Measurements from ENCODE around the gene LMNTD1. TPM values are rescaled to one million over a fixed set of nuclear protein-coding genes. Genes with fewer than 3 reads are reported as not detected.
A peak's percentile ranks its signal among the peaks of the same experiment; 100 is the strongest.

LMNTD1 gene
- total and polyA plus RNA-seq, 2 of the 4 experiments (the other 2 are of a cell fraction), result 1.5 to 4.3 TPM

GRCh38 chr12:25518512-25518911 lies 34.6 kb downstream of the LMNTD1 start:
- Histone ChIP-seq H2BK120ac (ENCODE audit: low read depth, low read length) (no peak overlapping the region), H3K27me3 (ENCODE audit: control insufficient read depth, insufficient read depth, low read length) (no peaks in the 10 kb centered on the region), H2BK5ac (ENCODE audit: low read depth, low read length, poor library complexity, severe bottlenecking) (no peak overlapping the region), H3K18ac (ENCODE audit: low read depth, low read length) (no peak overlapping the region), H4K5ac (ENCODE audit: low read depth, low read length) (no peak overlapping the region), H2AFZ (replicated peaks; ENCODE audit: low read length, poor library complexity) (peak overlapping the region; percentile 35), H3K23ac (ENCODE audit: low read depth, low read length) (no peak overlapping the region), H4K91ac (ENCODE audit: insufficient read depth, low read depth, low read length) (no peak overlapping the region), H2BK15ac (ENCODE audit: low read depth, low read length) (no peak overlapping the region), H3K4me3 (ENCODE audit: insufficient read depth, low read depth, low read length) (no peak overlapping the region), H3K36me3 (ENCODE audit: control insufficient read depth, insufficient read depth, low read length) (no peaks in the 10 kb centered on the region), H3K9me1 (ENCODE audit: insufficient read depth, low read length) (peaks cover 3% of the 10 kb centered on the region; the same call in 1 of the 2 replicates), H2AK9ac (replicated peaks; ENCODE audit: low read depth, low read length, poor library complexity) (no peak overlapping the region), H3K9me3 (ENCODE audit: control insufficient read depth, insufficient read depth, low read length) (no peaks in the 10 kb centered on the region), H4K8ac (ENCODE audit: low read depth in 2 of 2, low read length in 2 of 2) (no peak overlapping the region), H3K4ac (ENCODE audit: low read depth, low read length) (no peak overlapping the region), H2BK20ac (ENCODE audit: low read depth, low read length) (no peak overlapping the region), H3K79me1 (ENCODE audit: low read depth in 1 of 2, low read length in 2 of 2) (no peaks in the 10 kb centered on the region), H3K14ac (replicated peaks; ENCODE audit: low read depth, low read length) (0 out of 2 replicates have a peak overlapping the region, but pooled peaks have one; percentile 7), H3K27ac (ENCODE audit: insufficient read depth, low read length) (no peak overlapping the region), H2AK5ac (ENCODE audit: low read depth, low read length) (no peak overlapping the region), H3K4me2 (ENCODE audit: low read depth, low read length) (no peak overlapping the region), H3K4me1 (ENCODE audit: control insufficient read depth, insufficient read depth, low read length) (peaks cover 2% of the 10 kb centered on the region; the same call in 1 of the 2 replicates), H3K56ac (ENCODE audit: extremely low read depth, insufficient read depth, low read length) (no peak overlapping the region), H4K20me1 (ENCODE audit: insufficient read depth, low read length) (no peaks in the 10 kb centered on the region), H3K9ac (ENCODE audit: low read depth, low read length) (no peak overlapping the region)
- BruUV-seq (replicated peaks), result no TSS peak
- intact Hi-C loops (cut with micrococcal nuclease) (no loop called here), dilution Hi-C loops (cut with HindIII; ENCODE audit: low sequenced_read_pairs, unreplicated experiment) (no loop called here), in situ Hi-C loops (cut with MboI; ENCODE audit: low sequenced_read_pairs) (no loop called here)
- ChIA-PET POLR2A (ENCODE audit: unreplicated experiment) (no interaction called here), CTCF (no interaction called here)
- peak; percentile 61 for DNase-seq
- peak; percentile 67 for ATAC-seq (ENCODE audit: low read depth)
- no CpG with 5 or more reads among the region's 5 CpGs for WGBS, 2 experiments (ENCODE audit: extremely low coverage in 2 of 2, insufficient read length in 1 of 2)
- TF ChIP-seq CHD1 (IDR thresholded peaks at IDR 0.05; ENCODE audit: low read depth, low read length) (no peak), MAZ (IDR thresholded peaks at IDR 0.05; ENCODE audit: borderline replicate concordance, low read depth, low read length) (no peak), MAFK (IDR thresholded peaks at IDR 0.05; ENCODE audit: low read depth, low read length) (no peak), RFX5 (IDR thresholded peaks at IDR 0.05; ENCODE audit: low read depth, low read length) (no peak), CEBPB (IDR thresholded peaks at IDR 0.05; ENCODE audit: low read depth, low read length) (no peak), MXI1 (IDR thresholded peaks at IDR 0.05; ENCODE audit: borderline replicate concordance, low read depth, low read length) (no peak), RCOR1 (IDR thresholded peaks at IDR 0.05; ENCODE audit: insufficient replicate concordance, low read length) (no peak), BHLHE40 (IDR thresholded peaks at IDR 0.05; ENCODE audit: low read depth, low read length) (no peak), SMC3 (IDR thresholded peaks at IDR 0.05; ENCODE audit: low read depth, low read length) (no peak), POLR2A (IDR thresholded peaks at IDR 0.05; ENCODE audit: low read depth, low read length) (no peak), NFE2L2 (IDR thresholded peaks at IDR 0.05; ENCODE audit: low read depth, low read length) (no peak), RAD21 (IDR thresholded peaks at IDR 0.05; ENCODE audit: low read length) (no peak), FOS (IDR thresholded peaks at IDR 0.05; ENCODE audit: low read depth, low read length) (no peak), USF2 (IDR thresholded peaks at IDR 0.05; ENCODE audit: low read depth, low read length) (no peak)
- TF ChIP-seq, protein P1, sequence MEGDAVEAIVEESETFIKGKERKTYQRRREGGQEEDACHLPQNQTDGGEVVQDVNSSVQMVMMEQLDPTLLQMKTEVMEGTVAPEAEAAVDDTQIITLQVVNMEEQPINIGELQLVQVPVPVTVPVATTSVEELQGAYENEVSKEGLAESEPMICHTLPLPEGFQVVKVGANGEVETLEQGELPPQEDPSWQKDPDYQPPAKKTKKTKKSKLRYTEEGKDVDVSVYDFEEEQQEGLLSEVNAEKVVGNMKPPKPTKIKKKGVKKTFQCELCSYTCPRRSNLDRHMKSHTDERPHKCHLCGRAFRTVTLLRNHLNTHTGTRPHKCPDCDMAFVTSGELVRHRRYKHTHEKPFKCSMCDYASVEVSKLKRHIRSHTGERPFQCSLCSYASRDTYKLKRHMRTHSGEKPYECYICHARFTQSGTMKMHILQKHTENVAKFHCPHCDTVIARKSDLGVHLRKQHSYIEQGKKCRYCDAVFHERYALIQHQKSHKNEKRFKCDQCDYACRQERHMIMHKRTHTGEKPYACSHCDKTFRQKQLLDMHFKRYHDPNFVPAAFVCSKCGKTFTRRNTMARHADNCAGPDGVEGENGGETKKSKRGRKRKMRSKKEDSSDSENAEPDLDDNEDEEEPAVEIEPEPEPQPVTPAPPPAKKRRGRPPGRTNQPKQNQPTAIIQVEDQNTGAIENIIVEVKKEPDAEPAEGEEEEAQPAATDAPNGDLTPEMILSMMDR (conservative IDR thresholded peaks at IDR 0.05; ENCODE audit: low read depth, low read length), result no peak
- TF ChIP-seq, protein P2, sequence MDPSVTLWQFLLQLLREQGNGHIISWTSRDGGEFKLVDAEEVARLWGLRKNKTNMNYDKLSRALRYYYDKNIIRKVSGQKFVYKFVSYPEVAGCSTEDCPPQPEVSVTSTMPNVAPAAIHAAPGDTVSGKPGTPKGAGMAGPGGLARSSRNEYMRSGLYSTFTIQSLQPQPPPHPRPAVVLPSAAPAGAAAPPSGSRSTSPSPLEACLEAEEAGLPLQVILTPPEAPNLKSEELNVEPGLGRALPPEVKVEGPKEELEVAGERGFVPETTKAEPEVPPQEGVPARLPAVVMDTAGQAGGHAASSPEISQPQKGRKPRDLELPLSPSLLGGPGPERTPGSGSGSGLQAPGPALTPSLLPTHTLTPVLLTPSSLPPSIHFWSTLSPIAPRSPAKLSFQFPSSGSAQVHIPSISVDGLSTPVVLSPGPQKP (IDR thresholded peaks at IDR 0.05; ENCODE audit: borderline replicate concordance, low read depth, low read length), result no peak

All from IMR-90 (cell line).